GM12801 (cell line): ENCODE results near the gene C10orf67.

Source experiments
- TF ChIP-seq, protein P1 (sequence below): IDR thresholded peaks from one replicate; pipeline ENCODE4 v1.5.1; 2011; ENCODE audit warnings: control low read depth; ENCODE audit not compliant: insufficient read length; ENCODE audit errors: extremely low read depth

The C10orf67 gene

DNA sequence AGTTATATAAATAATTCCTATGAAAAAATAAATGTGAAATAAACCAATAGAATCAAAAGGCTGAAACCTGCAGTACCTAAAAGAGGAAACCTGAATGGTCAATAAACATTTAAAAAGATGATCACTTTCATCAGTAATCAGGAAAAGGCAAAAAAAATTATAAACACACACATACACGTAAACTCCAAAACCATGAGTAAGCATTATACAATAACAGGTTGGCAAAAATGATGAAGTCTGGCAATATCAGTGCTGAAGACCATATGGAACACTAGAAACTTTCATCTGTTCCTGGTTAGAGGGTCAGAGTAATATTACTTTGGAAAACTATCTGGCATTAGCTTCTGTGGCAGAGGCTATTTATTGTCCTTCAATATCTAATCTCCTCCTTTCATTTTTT is 114.0 kb downstream of the C10orf67 start:
- TF ChIP-seq, protein P1, sequence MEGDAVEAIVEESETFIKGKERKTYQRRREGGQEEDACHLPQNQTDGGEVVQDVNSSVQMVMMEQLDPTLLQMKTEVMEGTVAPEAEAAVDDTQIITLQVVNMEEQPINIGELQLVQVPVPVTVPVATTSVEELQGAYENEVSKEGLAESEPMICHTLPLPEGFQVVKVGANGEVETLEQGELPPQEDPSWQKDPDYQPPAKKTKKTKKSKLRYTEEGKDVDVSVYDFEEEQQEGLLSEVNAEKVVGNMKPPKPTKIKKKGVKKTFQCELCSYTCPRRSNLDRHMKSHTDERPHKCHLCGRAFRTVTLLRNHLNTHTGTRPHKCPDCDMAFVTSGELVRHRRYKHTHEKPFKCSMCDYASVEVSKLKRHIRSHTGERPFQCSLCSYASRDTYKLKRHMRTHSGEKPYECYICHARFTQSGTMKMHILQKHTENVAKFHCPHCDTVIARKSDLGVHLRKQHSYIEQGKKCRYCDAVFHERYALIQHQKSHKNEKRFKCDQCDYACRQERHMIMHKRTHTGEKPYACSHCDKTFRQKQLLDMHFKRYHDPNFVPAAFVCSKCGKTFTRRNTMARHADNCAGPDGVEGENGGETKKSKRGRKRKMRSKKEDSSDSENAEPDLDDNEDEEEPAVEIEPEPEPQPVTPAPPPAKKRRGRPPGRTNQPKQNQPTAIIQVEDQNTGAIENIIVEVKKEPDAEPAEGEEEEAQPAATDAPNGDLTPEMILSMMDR = no peak

GRCh38 chr10:23217471-23217870 is 127.1 kb downstream of the C10orf67 start:
- TF ChIP-seq, protein P1 = no peak

- TF ChIP-seq, protein P1 = no peak
These were observed 138.5 kb downstream of the C10orf67 start for GRCh38 chr10:23205972-23206642.

DNA sequence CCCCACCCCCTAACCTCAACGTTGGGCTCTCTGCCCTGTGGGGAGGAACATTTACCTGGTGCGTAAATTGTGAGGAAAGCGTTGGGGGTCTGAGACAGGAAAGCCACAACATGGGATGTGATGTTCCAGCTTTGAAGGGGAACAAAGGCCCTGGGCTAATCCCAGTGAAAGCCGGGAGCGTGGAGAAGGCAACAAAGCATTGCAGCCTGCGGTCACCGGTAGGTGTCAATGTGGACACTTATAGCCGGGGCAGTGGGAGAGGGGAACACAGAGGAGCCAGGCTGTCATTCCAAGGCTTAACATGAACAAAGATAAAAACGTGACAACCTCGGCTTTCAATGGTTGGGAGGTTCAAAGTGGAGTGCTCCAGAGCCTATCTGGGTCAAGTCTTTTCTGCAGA is 139.8 kb downstream of the C10orf67 start:
- TF ChIP-seq, protein P1 = no peak

DNA sequence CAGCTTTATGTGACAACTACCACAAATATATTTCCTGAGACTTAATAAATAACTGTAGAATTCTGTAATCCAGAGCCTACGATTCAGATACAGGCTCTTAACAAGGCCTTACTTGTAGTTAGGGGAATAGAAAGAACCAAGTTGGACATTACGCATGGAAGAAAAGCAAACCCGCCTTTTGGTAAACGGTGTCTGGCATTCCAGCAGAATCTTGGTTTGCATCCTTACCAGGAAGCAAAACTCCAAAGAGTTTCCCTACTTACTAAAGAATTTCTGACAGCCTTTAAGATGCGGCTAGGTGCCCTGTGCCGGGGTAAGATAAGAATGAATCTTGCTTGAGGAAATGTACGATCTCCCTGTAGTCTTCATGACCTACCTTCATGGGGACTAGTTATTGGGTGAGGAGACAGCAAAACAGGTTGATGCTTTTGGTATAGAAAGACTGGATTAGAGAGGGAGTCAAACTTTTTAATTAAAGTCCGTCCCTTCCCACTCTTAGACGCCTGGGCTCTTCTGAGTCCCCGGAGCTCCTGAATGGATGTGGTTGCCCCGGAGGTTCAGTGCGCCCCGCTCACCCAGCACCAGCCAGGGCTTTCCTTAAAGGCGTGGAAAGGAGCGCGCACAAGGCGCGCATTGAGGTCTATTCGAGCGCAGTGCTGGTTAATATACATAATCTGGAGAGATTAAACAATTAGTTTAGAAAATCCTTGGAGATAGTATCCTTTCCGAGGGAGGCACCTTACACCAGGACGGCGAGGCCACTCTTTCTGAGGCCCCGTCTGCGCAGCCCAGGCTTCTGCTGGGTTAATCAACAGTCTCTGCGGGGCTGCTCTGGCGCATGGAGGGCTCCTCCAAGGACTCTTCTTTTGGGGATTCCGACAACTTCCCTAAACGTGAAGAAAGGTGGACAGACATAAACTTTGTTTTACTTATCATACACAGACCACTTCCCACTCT is 140.9 kb downstream of the C10orf67 start:
- TF ChIP-seq, protein P1 = no peak

DNA sequence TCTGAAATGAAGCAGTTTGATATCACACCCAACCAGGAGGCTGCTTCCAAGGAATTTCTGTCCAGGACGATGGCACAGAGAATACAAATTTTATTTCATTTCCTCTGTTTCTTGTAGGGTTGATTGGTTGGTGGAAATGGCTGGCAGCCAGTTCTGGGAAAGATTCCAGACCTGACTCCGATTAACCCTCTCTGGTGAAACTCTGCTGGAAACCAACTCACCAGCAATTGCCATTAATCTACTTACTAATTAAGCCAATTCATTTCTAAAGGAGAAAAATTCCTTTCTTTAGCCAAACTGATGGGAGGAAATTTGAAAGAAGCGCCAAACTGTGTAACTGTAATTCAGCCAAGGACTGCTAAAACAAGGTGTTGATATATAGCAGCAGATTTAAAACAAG is 141.8 kb downstream of the C10orf67 start:
- TF ChIP-seq, protein P1 = no peak

DNA sequence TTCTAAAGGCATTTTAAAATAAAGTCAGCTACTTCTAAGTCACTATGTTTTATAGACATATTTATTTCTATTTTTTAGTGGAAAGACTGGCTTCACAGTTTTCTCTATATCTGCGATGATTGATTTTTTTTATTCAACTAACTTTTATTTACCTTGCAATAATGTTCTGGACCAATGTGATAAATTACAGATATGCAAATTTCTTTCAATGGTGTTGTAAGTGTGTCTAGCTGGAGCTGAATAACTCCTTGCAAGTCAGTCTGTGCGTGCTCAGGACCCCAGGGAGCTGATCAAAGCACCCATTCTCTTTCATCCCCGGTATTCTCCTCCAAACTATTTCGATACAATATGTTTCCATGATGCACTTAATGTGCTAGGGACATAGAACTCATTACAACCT is 142.8 kb downstream of the C10orf67 start:
- TF ChIP-seq, protein P1 = no peak
